Measurements from ENCODE around the gene SPATA31C2.

DNA sequence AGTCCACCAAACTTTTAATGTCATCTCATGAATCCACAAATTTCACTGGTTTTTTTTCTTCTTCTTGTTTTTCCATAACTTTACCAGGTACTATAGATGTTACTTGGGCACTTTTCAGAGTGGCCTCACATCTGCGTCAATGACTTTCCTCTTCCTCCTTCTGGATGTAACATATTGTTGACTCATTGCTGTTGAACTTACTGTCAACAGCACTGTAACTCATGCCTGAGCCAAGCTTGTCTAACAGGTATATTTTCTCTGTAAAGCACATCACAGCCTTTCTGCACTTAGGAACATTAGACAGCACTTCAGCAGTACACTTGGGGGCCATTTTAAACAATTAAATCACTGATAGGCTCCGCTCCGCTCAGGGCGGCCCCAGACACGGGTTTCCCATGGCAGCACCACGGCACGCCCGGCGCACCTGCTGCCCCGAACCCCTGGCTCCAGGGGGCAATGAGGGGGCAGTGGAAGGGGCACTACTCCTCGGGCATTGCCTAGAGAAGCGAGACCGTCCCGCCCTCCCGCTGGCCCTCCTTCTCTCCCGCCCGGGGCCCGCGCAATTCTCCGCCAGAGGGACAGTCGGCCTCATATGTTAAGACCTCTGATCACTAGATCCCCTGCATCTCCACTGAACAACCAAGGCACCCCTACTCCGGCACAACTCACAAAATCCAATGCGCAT is 41.9 kb upstream of the SPATA31C2 start:
- TF ChIP-seq, protein P1, sequence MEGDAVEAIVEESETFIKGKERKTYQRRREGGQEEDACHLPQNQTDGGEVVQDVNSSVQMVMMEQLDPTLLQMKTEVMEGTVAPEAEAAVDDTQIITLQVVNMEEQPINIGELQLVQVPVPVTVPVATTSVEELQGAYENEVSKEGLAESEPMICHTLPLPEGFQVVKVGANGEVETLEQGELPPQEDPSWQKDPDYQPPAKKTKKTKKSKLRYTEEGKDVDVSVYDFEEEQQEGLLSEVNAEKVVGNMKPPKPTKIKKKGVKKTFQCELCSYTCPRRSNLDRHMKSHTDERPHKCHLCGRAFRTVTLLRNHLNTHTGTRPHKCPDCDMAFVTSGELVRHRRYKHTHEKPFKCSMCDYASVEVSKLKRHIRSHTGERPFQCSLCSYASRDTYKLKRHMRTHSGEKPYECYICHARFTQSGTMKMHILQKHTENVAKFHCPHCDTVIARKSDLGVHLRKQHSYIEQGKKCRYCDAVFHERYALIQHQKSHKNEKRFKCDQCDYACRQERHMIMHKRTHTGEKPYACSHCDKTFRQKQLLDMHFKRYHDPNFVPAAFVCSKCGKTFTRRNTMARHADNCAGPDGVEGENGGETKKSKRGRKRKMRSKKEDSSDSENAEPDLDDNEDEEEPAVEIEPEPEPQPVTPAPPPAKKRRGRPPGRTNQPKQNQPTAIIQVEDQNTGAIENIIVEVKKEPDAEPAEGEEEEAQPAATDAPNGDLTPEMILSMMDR (IDR thresholded peaks at IDR 0.05): no peak
- TF ChIP-seq EZH2 (IDR thresholded peaks at IDR 0.05; ENCODE audit: borderline replicate concordance, insufficient read depth, low read depth, low read length, poor library complexity, severe bottlenecking): no peak

Measured in B cell (primary cell).